BJ (cell line): ENCODE data around the gene MNX1. TPM values are rescaled to one million over a fixed set of nuclear protein-coding genes. Genes with fewer than 3 reads are reported as not detected.

Experiments
- CTCF ChIA-PET: fragments of 350-600 bp; formaldehyde crosslinking; extraction: SDS; loops from one replicate; lab custom pipeline; 2021; ENCODE audit warnings: antibody characterized with exemption, inconsistent platforms; lab: Yijun Ruan, JAX
- POLR2A ChIA-PET: fragments of 300-600 bp; sonication (Branson Sonifier 250); formaldehyde crosslinking; extraction: SDS; loops from one replicate; lab custom pipeline; 2021; ENCODE audit warnings: antibody characterized with exemption; lab: Charles Lee
- DNase-seq: peaks from one replicate; pipeline ENCODE4 v3.0.0-alpha.2; 2011; ENCODE audit warnings: low read depth
- H3K27me3 ChIP-seq: 2 replicates; pipeline ENCODE4 v1.6.0; 2011; ENCODE audit warnings: low read length; ENCODE audit not compliant: control insufficient read depth, insufficient read depth
- H3K36me3 ChIP-seq: 2 replicates; pipeline ENCODE4 v1.5.1; 2011; ENCODE audit warnings: low read length; ENCODE audit not compliant: control insufficient read depth, insufficient read depth
- H3K4me3 ChIP-seq: 2 replicates; pipeline ENCODE4 v1.5.1; 2011; ENCODE audit warnings: low read depth, mild to moderate bottlenecking, control low read depth, low read length
- CTCF ChIP-seq: IDR thresholded peaks from 2 replicates; pipeline ENCODE4 v1.5.1; 2011; ENCODE audit warnings: low read depth, mild to moderate bottlenecking, control low read depth, inconsistent platforms, low read length, moderate library complexity; ENCODE audit not compliant: insufficient read depth
- polyA plus RNA-seq: library from polyadenylated mRNA; depleted of rRNA; stranded (reverse); fragments of >200 nt; gene quantifications from 2 replicates; pipeline ENCODE4 v1.2.3, GENCODE V29; 2011

The MNX1 gene
- polyA plus RNA-seq, 1 experiment, result not detected

GRCh38 chr7:156964971-156965370 is 45.5 kb downstream of the MNX1 start:
- Histone ChIP-seq H3K4me3 (no peak overlapping the region), H3K36me3 (peaks cover 29% of the 10 kb centered on the region), H3K27me3 (no peaks in the 10 kb centered on the region)
- DNase-seq, result no peak
- TF ChIP-seq CTCF, result no peak
- ChIA-PET CTCF (no interaction called here), POLR2A (no interaction called here)

GRCh38 chr7:156963472-156963871 is 47.0 kb downstream of the MNX1 start:
- no peak for TF ChIP-seq CTCF
- Histone ChIP-seq H3K27me3 (no peaks in the 10 kb centered on the region), H3K36me3 (peaks cover 37% of the 10 kb centered on the region), H3K4me3 (no peak overlapping the region)
- DNase-seq, result no peak
- POLR2A ChIA-PET, result no interaction called here
- CTCF ChIA-PET, result interaction anchor here (0.6 to 1.6 kb wide), 3 partner anchors 9 to 300 kb away, joined by 3 to 5 read pairs (median 3); no protein-coding TSS in a partner anchor

GRCh38 chr7:156962897-156963296 is 47.6 kb downstream of the MNX1 start:
- Histone ChIP-seq H3K36me3 (peaks cover 37% of the 10 kb centered on the region), H3K27me3 (no peaks in the 10 kb centered on the region), H3K4me3 (no peak overlapping the region)
- no peak for TF ChIP-seq CTCF
- POLR2A ChIA-PET, result no interaction called here
- CTCF ChIA-PET, result interaction anchor here (0.6 to 1.6 kb wide), 2 partner anchors 10 to 300 kb away, joined by 3 to 5 read pairs; no protein-coding TSS in a partner anchor
- no peak for DNase-seq

- DNase-seq, result no peak
- no peak for TF ChIP-seq CTCF
- CTCF ChIA-PET, result interaction anchor here (1.6 kb wide), 1 partner anchor 10 kb away, joined by 5 read pairs; no protein-coding TSS in a partner anchor
- POLR2A ChIA-PET, result no interaction called here
- H3K4me3 ChIP-seq, result no peak overlapping the region
- H3K27me3 ChIP-seq, result no peaks in the 10 kb centered on the region
- H3K36me3 ChIP-seq, result peaks cover 37% of the 10 kb centered on the region
These were observed 48.3 kb downstream of the MNX1 start for GRCh38 chr7:156962145-156962544.

GRCh38 chr7:156956727-156957126 is 53.7 kb downstream of the MNX1 start:
- H3K36me3 ChIP-seq, result peaks cover 40% of the 10 kb centered on the region
- DNase-seq, result no peak
- POLR2A ChIA-PET, result no interaction called here
- TF ChIP-seq CTCF, result no peak
- CTCF ChIA-PET, result interaction anchor here (0.9 kb wide), 1 partner anchor 12 kb away, joined by 3 read pairs; no protein-coding TSS in a partner anchor
- no peak overlapping the region for H3K4me3 ChIP-seq
- H3K27me3 ChIP-seq, result no peaks in the 10 kb centered on the region
